Measurements from ENCODE around the gene LRBA.
"Not testable (repeated sequence)": the region's sequence is repeated elsewhere in the genome, so short reads cannot be mapped to it uniquely, and the experiment has no call there.

Gene LRBA

DNA sequence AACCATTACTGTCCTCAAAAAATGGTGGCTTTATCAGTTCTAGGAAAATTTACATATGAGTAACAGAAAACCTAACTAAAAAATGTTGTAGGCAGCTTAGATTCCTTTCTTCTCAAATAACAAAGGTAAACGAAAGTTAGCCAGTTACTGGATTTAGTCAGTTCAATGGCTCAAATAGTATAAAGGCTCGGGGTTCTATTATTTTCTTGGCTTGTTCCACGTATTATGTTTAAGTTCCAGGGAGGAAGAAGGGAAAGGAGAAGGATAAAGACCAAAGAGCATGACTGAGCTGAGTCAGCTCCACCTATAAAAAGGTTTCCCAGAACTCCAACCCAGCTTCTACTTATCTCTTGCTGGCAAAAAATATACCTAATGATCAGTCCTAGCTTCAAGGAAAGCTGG is 474.1 kb downstream of the LRBA start:
- no peak for FAIRE-seq

DNA sequence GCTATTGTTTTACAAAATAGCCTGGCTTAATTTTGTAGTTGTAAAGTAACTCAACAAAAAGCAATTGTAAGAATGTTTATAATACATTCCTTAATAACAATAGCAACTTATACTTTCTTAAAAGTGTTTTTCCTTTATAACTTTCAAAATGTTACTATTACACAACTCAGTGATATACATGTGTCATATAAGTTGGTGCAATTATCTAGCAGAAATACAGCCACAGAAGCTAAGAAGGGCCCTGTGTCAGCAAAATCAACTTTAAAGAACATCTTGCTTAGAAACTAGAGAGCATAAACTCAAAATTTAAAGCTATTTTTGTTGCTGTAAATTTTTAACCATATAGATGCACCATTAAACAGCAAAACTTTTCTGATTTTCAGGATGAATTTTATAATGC is 474.5 kb downstream of the LRBA start:
- no peak for FAIRE-seq

DNA sequence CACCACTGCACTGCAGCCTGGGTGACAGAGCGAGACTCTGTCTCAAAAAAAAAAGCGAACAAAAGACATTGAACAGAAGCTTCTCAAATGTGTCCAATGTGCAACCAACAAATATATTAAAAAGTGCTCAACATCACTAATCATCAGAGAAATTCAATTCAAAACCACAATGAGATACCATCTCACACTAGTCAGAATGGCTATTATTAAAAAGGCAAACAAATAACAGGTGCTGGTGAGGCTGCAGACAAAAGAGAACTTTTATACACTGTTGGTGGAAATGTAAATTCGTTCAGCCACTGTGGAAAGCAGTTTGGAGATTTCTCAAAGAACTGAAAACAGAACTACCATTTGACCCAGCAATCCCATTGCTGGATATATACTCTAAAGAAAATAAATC is 477.2 kb downstream of the LRBA start:
- FAIRE-seq: not testable (repeated sequence)

DNA sequence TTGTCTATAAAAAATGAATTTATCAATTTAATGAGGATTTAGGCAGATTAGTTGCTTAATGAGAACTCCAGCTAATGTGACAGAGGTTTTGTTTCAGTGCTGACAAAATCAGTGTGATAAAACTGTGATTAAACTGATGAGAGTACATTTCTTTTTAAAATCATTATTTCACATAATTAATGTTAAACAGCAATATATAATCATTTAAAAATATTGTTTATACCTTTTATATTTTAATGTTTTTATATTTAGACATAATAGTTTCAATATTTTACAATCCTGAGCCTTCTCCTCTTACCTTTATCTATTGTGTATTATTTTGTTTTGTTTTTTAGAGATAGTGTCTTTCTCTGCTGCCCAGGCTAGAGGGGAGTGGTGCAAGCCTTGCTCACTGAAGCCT is 480.3 kb downstream of the LRBA start:
- no peak for FAIRE-seq

DNA sequence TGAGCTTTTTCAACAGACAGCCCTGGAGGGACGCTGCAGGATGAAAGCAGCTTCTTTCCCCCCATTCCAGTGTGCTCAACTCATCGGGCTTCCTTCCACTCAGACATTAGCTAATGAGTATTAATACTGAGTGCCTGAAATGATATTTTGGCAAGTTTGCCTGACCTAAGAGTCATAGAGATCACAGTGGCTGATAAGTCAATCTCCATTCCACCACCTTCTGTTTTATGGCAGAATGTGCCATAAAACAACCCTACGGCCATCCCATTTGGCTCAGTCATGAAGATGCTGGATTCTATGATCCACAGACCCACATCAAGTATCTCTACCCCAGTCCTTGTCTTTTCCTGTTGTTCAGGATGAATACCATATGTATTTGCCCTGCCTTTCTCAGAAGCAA is 481.4 kb downstream of the LRBA start:
- FAIRE-seq: no peak

DNA sequence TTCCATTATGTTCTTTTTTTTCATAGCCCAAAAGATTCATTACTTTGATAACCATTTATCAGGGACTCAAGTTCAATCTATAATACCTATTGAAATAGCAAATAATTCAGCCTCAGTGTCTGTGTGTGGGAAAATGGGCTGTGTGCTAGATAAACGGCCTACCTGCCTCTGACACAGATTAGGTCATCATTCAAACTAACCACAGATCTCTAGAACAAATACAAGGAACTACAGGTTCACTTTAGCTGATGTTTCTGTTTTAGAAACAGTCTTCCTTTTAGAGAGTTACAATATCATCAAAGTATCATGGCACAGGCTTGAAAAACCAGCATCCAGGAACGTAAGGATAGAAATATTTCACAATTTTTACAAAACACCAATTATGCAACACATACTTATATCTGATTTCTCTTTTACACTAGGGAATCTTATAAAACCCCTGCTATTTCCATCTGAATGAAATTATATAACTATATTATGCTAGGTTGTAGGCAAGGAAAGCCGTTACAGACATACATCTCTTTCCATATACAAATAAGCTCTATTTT is 489.7 kb downstream of the LRBA start:
- no peak for FAIRE-seq

DNA sequence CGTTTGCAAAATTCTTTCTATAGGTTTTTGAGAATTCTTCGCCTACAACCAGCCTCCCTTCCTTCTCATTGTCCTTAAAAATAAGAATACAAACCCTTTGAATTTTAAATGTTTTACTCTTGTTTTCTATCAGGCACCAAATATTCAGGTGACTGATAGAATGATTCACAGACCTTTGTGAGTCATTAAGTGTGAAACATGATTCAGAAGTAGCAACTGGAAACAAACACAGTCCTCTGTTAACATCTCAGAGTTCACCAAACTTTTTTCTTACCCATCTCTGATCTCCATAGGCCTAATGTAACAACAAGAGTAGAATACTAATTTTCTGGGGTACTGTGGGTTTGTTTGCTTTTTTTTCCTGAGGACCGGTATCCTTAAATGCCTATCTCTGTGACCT is 496.5 kb downstream of the LRBA start:
- no peak for FAIRE-seq

DNA sequence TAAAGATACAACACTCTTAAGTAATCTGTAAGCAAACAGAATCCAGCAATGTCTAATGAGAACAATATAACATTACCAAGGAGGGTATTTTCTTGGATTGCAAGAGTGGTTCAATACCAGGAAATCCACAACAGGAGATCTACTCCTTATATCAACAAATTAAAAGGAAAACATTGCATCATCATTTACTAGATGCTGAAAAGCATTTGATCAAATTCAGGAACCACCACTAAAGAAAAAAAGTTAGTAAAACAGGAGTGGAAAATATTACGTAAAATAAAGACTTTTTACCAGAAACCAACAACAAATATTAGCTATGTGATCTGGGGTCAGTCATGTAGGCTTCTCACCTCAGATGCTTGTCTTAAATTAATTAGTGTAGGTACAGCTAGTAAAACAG is 499.9 kb downstream of the LRBA start:
- no peak for FAIRE-seq

DNA sequence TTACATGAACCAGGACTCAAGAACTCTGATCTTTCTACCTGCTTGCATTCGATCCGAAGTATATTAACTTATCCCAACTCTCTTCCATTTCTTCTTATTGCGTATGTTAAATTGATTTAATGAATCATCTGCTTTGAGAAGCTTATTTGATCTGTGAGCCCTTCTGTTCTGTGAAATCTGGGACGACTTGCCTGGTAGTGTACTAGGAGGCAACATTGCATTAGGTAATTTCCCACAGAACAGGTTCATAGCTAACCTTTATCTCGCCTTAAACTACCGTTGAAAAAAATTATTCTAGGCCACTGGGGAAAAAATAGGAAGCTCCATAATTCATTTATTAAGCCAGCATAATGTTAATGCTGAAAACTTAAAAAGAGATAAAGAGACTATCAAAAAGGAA is 500.4 kb downstream of the LRBA start:
- FAIRE-seq: no peak

DNA sequence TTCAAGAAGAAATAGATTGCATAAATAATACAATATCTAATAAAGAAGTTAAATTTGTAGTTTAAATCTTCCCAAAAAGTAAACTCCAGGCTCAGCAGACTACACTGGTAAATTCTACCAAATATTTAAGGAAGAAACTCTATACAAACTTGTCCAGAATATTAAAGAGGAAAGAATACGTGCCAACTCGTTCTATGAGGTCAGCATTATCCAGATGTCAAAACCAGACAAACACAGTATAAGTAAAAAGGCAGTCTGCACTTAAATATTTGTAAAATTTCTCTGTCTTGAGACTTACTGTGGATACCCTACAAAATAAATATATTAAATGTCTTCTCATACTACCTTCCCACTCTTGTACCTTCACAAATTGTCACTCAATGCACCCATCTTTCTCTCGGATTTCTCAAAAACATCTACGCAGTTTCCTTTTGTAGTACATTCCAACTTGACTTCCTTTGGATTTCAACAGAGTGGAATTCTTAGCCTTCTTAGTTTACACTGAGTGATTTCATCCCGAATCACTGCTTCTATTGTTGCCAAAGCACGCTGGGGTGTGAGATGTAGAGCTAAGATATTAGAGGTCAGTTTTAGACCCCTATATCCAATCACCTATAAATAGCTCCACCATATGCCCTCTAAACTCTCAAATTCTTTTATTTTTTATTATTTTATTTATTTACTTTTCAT is 504.8 kb downstream of the LRBA start:
- FAIRE-seq: no peak

DNA sequence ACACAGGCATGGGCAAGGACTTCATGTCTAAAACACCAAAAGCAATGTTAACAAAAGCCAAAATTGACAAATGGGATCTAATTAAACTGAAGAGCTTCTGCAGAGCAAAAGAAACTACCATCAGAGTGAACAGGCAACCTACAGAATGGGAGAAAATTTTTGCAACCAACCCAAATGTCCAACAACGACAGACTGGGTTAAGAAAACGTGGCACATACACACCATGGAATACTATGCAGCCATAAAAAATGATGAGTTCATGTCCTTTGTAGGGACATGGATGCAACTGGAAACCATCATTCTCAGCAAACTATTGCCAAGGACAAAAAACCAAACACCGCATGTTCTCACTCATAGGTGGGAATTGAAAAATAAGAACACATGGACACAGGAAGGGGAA is 507.4 kb downstream of the LRBA start:
- FAIRE-seq: not testable (repeated sequence)

DNA sequence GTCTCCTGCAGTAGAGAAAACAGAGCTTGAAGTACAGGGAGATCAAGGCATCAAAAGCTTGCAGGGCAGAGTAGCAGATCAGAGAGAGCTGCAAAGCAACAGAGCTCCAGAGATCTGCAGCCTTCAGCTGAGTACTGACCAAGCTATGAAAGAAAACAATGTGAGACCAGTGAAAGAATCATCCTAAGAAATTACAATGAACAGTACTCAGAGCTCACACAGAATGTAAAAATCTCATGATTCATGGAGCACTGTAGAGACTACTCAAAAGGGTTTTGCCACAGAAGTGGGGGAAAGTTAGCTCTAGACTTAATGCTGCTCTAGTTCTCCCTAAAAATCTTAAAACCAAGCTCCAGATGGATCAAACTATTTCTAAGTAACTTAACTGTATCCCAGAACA is 513.1 kb downstream of the LRBA start:
- FAIRE-seq: no peak

DNA sequence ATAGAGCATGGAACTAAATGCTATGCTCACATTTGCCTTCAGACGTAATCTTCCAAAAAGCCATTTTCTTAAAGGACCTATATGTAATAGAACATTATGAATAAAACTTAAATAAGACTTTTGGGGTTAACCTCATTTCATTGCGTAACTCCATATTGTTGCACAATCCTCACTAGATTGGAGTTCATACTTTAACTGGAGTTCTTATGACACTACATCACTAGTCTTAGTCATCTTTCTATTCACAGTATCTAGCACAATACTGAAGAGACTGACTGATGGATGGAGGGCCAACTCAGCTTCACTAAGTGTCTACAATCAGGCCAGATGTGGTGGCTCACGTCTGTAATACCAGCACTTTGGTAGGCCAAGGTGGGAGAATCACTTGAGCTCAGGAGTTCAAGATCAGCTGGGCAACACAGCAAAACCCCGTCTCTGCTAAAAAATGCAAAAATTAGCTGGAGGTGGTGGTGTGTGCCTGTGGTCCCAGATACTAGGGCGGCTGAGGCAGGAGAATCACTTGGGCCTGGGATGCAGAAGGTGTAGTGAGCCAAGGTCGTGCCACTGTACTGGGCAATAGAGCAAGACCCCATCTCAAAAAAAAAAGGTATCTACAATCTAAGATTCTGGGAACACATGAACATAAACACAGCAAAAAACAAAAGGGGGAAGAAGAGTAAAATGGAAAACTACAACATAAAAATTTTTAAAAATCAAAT is 513.9 kb downstream of the LRBA start:
- FAIRE-seq: no peak

DNA sequence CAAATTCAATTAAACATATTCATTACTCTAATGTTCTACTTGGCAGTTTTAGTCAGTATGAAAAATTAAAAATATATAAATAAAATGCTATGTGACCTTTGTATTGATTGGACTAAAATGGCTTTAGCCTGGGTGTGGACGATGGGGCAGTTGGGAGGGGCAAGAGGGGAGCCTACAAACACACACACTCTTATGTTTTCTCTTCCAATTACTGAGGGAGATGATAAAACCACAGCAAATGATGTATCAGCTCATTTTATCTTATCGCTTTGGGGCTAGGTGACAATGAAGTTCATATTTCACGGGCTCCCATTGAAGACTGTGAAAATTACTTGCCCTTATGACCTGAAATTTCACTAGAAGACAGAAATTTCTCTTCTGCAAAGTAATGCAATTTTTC is 517.5 kb downstream of the LRBA start:
- no peak for FAIRE-seq

DNA sequence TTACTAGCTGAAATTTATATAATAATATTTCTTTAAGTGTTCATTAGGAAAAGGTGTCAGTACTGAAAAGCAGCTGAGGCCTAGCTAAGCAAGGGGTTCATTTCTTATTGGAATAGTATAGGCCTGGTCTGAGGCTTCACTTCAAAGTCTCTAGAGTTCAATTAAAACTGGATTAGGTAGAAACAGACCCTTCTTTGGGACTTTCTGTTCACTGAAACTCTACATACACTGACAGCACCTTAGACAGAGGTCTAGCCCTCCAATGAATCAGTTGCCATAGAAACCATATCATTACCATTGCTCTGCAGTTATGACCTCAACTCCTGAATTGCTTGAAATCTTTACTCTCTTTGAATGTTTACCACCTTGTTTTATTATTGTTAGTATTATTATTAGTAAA is 519.5 kb downstream of the LRBA start:
- no peak for FAIRE-seq

DNA sequence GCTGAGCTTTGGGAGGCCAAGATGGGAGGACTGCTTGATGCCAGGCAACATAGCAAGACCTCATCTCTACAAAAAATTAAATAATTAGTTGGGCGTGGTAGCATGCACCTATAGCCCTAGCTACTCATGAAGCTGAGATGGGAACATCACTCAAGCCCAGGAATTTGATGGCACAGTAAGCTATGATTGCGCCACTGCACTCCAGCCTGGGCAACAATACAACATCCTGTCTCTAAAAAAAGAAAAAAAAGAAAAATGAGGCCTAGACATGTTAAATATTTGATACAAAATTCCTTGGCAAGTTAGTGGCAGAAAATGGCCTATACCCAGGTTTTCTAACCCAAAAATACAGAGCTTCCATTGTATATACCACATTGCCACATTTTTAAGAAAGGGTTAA is 521.2 kb downstream of the LRBA start:
- no peak for FAIRE-seq

DNA sequence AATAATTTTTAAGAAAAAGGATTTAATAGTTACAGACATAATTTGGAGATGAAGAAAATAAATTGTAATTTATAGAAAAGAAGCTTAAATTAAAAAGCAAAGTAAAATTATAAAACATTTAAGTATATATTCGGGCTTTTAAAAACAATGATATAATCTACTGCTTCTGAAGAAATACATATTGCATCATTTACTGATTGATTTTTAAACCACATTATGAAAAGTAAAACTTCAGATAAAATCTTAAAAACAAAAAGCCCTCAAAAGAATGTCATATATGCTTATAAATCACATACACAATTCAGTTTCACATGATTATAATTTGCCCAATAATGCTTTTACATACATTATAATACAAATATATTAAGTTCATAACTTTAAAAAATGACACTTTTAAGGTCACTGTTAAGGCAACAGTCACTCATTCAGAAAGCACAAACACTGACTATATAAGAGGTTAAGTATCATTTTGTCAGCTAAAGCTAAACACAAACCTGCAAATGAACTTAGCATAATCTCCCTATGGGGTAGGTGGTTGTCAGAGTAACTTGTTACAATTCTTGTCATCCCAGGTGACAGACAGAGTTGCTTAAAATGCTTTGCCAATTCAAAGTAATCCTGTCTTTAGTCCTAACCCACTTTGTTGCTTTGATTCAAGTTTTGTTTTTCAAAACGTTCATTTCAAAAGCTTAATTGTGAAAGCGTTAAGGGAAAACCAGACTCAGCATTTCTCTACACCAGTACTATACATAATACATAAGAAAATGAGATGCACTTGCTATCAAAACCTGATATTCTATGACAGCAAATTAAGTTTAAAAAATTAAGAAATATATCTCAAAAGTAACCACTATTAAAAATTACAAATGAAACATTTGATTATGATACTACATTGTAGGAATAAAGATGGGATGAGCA is 523.7 kb downstream of the LRBA start:
- peak; percentile 58 for FAIRE-seq

DNA sequence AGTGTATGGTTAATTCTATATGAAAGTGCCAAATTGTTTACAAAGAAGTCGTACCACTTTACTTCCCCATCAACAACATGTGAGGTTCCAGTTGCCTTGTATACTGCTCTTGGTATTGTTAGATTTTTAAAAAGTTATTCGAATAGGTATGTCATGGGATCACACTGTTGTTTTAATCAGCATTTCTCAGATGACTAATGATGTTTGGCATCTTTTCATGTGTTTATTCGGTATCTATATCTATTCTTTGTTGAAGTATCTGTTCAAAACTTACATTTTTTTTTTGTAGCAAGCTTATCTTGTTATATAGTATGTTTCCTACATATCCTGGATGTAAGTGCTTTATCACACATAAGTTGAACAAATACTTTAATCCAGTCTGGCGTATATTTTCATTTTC is 532.5 kb downstream of the LRBA start:
- no peak for FAIRE-seq

DNA sequence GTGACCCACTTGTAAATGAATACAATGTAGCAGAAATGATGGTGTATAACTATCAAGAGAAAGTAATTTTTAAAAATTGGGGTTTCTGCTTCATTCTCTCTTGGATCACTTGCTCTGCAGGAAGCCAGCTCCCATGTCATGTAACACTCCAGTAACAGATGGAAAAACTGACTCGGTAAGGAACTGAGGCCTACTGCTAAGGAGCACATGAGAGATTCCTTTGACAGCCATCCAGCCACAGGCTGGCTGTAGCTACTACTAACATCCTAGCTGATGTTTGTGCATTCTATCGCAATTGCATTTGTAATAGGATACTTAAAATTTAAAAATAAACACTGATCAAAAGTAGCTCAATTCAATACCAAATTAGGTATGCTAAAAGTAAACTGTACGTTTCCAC is 535.4 kb downstream of the LRBA start:
- FAIRE-seq: no peak

DNA sequence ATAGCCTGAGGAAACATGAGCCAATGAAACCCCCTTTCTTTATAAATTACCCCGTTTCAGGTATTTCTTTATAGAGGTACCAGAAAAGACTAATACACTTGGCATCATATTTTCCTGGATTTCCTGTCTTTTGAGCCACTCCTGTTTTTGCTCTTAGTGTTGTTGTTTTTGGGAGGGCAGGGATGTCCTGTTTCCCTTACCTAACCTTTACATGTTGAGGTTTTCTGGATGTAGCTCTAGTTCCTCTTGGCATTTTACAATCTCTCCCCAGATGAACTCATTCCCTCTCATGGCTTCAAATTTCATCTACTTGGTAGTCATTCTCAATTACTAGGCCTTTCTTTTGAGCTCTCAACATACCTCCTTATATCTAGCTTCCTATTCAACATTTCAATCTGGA is 537.2 kb downstream of the LRBA start:
- no peak for FAIRE-seq

DNA sequence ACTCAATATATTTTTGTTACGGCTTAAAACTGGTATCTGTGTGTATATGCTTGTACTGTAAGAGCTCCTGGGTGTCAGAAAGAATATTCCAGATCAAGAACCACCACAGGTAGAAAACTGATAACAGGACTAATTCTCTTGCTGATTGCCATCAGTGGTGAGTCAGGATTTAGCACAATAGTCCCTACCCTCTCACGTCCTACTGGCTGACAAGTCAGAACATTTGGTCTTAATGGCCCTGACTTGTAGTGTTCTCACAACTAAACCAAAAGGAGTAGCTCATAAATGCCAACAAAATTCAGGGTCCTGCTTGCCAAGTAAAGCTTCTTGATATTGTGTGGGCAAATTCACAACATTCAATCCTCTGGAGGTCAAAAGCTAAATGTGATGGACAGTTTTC is 538.3 kb downstream of the LRBA start:
- no peak for FAIRE-seq

DNA sequence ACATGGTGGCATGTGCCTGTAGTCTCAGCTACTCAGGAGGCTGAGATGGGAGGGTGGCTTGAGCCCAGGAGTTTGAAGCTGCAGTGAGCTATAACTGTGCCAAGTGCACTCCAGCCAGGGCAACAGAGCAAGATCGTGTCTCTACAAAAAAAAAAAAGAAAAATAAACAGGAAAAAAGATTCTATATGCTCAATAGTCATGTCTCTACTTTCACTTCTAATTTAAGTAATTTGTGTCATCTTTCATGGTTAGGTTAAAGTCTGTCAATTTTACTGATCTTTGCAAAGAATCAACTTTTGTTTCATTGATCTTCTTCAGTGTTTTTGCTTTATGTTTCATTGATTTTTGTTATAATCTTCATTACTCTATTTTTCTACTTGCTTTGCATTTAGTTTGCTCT is 539.3 kb downstream of the LRBA start:
- FAIRE-seq: no peak

DNA sequence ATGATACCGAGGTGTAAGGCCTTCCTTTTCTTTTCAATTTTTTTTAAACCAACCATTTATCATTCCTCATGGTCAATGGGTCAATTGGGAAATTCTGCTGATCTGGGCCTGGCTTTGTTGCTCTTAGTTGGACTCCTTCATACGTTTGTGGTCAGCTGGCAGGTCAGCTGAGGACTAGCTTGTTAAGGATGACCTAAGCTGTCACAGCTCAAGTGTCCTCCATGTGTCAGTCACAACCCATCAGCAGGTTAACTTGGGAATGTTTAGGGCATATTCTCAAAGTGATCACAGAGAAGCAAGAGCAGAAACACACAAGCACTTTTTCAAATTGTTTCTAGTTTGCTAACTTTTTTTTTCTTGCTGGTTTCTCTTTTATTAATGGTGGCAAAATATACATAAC is 550.6 kb downstream of the LRBA start:
- FAIRE-seq: no peak
